PFSK-1 (cell line): ENCODE measurements around the gene RNF31.

ENCODE experiments used
- FOXP2 ChIP-seq: optimal IDR thresholded peaks from 2 replicates; pipeline ENCODE3; 2011; ENCODE audit warnings: borderline replicate concordance, control low read depth, inconsistent platforms; ENCODE audit not compliant: insufficient read depth; ENCODE audit errors: extremely low read length, extremely low read depth
- POLR2AphosphoS5 ChIP-seq: IDR thresholded peaks from 2 replicates; pipeline ENCODE4 v1.6.1; 2012; ENCODE audit warnings: low read depth, mild to moderate bottlenecking, control low read depth, low read length, moderate library complexity
- REST ChIP-seq, 2 experiments: IDR thresholded peaks; 2 replicates each; pipeline versions ENCODE4 v1.6.1 to v1.8.0; 2011 to 2012; ENCODE audit warnings: low read depth in 2 of 2, low read length in 2 of 2, control low read depth in 1 of 2, inconsistent platforms in 1 of 2, mild to moderate bottlenecking in 1 of 2, moderate library complexity in 1 of 2; ENCODE audit not compliant: insufficient read depth in 1 of 2
- SIN3A ChIP-seq: IDR thresholded peaks from 2 replicates; pipeline ENCODE4 v1.6.1; 2012; ENCODE audit warnings: mild to moderate bottlenecking, low read length, moderate library complexity, borderline replicate concordance; ENCODE audit not compliant: insufficient read depth
- TAF1 ChIP-seq: IDR thresholded peaks from 2 replicates; pipeline ENCODE4 v1.6.1; 2012; ENCODE audit warnings: low read length, control low read depth, borderline replicate concordance; ENCODE audit not compliant: insufficient read depth

RNF31 gene

GRCh38 chr14:24184104-24184970 is 37.0 kb downstream of the RNF31 start:
- TF ChIP-seq SIN3A (no peak), POLR2AphosphoS5 (no peak), REST (IDR thresholded peaks at IDR 0.05; ENCODE audit: insufficient read depth in 1 of 2, low read depth in 2 of 2, low read length in 2 of 2) (no peak), TAF1 (no peak), FOXP2 (no peak)

- TF ChIP-seq FOXP2 (no peak), POLR2AphosphoS5 (no peak), REST (IDR thresholded peaks at IDR 0.05; ENCODE audit: insufficient read depth in 1 of 2, low read depth in 2 of 2, low read length in 2 of 2) (no peak), TAF1 (no peak), SIN3A (no peak)
Observed at GRCh38 chr14:24185026-24185425, 37.7 kb downstream of the RNF31 start.

DNA sequence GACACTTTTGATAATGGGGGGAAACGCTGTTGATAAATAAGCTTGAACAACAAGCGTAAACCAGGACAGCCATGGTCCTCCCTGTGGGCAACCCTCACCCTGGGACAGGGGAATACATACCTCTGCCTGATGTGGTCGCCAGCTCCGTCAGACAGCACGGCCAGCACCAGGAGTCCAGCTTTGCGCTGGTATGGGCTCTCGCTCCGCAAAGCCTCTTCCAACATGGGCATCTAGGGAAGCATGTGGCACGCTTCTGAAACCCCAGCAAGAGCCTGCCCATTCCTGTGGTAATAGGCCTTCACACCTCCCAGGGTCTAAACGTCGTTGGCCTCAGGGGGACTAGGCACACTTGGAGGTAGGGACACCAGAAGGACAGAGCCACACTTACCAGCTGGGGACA is 38.4 kb downstream of the RNF31 start:
- no peak for TF ChIP-seq POLR2AphosphoS5

- TF ChIP-seq TAF1 (no peak), POLR2AphosphoS5 (no peak)
Observed at GRCh38 chr14:24186831-24187538, 39.7 kb downstream of the RNF31 start.

- TF ChIP-seq SIN3A (no peak), REST (IDR thresholded peaks at IDR 0.05; ENCODE audit: insufficient read depth in 1 of 2, low read depth in 2 of 2, low read length in 2 of 2) (no peak), TAF1 (no peak), FOXP2 (no peak), POLR2AphosphoS5 (no peak)
Observed at GRCh38 chr14:24187539-24187915, 40.2 kb downstream of the RNF31 start.
